MM.1S (cell line): ENCODE results near the gene HOXD11.

ENCODE experiments used
- DNase-seq: peaks from one replicate; pipeline ENCODE4 v3.0.0-alpha.2; 2015
- H2AFZ ChIP-seq: fragments of 300-600 bp; sonication (generic); 2 replicates; pipeline ENCODE4 v1.6.0; 2016; ENCODE audit warnings: antibody characterized with exemption, low read length
- H3F3A ChIP-seq: fragments of 300-600 bp; sonication (generic); 2 replicates; pipeline ENCODE4 v1.6.1; 2016; ENCODE audit warnings: mild to moderate bottlenecking, antibody characterized with exemption, low read length, moderate library complexity, mixed read lengths; ENCODE audit not compliant: insufficient read depth
- H3K27ac ChIP-seq: fragments of 300-600 bp; sonication (generic); 2 replicates; pipeline ENCODE4 v1.5.1; 2016; ENCODE audit warnings: mild to moderate bottlenecking, low read length
- H3K27me3 ChIP-seq: fragments of 300-600 bp; sonication (generic); replicated peaks from 2 replicates; pipeline ENCODE4 v1.6.0; 2016; ENCODE audit warnings: low read length; ENCODE audit not compliant: insufficient read depth
- H3K36me3 ChIP-seq: fragments of 300-600 bp; sonication (generic); replicated peaks from 2 replicates; pipeline ENCODE4 v1.6.1; 2016; ENCODE audit warnings: mild to moderate bottlenecking, low read length, mixed read lengths; ENCODE audit not compliant: insufficient read depth
- H3K4me1 ChIP-seq: fragments of 300-600 bp; sonication (generic); 2 replicates; pipeline ENCODE4 v1.6.1; 2016; ENCODE audit warnings: low read length, mixed read lengths
- H3K4me2 ChIP-seq: fragments of 300-600 bp; sonication (generic); 2 replicates; pipeline ENCODE4 v1.6.0; 2016; ENCODE audit warnings: low read depth, low read length
- H3K4me3 ChIP-seq: fragments of 300-600 bp; sonication (generic); 2 replicates; pipeline ENCODE4 v1.5.1; 2016; ENCODE audit warnings: low read length, mixed read lengths
- H3K79me2 ChIP-seq: fragments of 300-600 bp; sonication (generic); 2 replicates; pipeline ENCODE4 v1.6.1; 2016; ENCODE audit warnings: mixed run types, low read length, mixed read lengths
- H3K9ac ChIP-seq: fragments of 300-600 bp; sonication (generic); 2 replicates; pipeline ENCODE4 v1.6.1; 2016; ENCODE audit warnings: low read length, mixed read lengths
- H3K9me2 ChIP-seq: fragments of 300-600 bp; sonication (generic); replicated peaks from 2 replicates; pipeline ENCODE4 v1.6.1; 2016; ENCODE audit warnings: mild to moderate bottlenecking, low read length, mixed read lengths; ENCODE audit not compliant: insufficient read depth
- H3K9me3 ChIP-seq: fragments of 300-600 bp; sonication (generic); replicated peaks from 2 replicates; pipeline ENCODE4 v1.6.1; 2016; ENCODE audit warnings: mild to moderate bottlenecking, low read length, mixed read lengths; ENCODE audit not compliant: insufficient read depth
- H4K20me1 ChIP-seq: fragments of 300-600 bp; sonication (generic); 2 replicates; pipeline ENCODE4 v1.6.1; 2016; ENCODE audit warnings: mild to moderate bottlenecking, low read length, moderate library complexity, mixed read lengths; ENCODE audit not compliant: insufficient read depth
- CTCF ChIP-seq: fragments of 300-600 bp; sonication (generic); IDR thresholded peaks from 2 replicates; pipeline ENCODE4 v1.5.1; 2016; ENCODE audit warnings: antibody characterized with exemption, low read length, mixed read lengths
- EZH2 ChIP-seq: fragments of 300-600 bp; sonication (generic); optimal IDR thresholded peaks from 2 replicates; pipeline ENCODE3; 2017; ENCODE audit warnings: low read depth, mild to moderate bottlenecking, antibody characterized with exemption, low read length, mixed read lengths
- EZH2phosphoT487 ChIP-seq: fragments of 300-600 bp; sonication (generic); IDR thresholded peaks from 2 replicates; pipeline ENCODE4 v1.6.1; 2018; ENCODE audit warnings: antibody characterized with exemption, low read length

The HOXD11 gene

GRCh38 chr2:176137906-176138305, 30.8 kb downstream of the HOXD11 start:
- no peak overlapping the region for H3K9ac ChIP-seq
- H3K27ac ChIP-seq = no peak overlapping the region
- H4K20me1 ChIP-seq = no peaks in the 10 kb centered on the region
- no peak overlapping the region for H3K4me2 ChIP-seq
- H3K27me3 ChIP-seq = peaks cover 7% of the 10 kb centered on the region; the same call in 1 of the 2 replicates
- no peak overlapping the region for H2AFZ ChIP-seq
- no peaks in the 10 kb centered on the region for H3K79me2 ChIP-seq
- H3K9me2 ChIP-seq = no peaks in the 10 kb centered on the region
- H3K36me3 ChIP-seq = no peaks in the 10 kb centered on the region
- no peaks in the 10 kb centered on the region for H3K9me3 ChIP-seq
- no peak overlapping the region for H3K4me3 ChIP-seq
- TF ChIP-seq EZH2 (no peak), EZH2phosphoT487 (no peak), CTCF (no peak)
- no peak for DNase-seq
- H3F3A ChIP-seq = no peaks in the 10 kb centered on the region
- H3K4me1 ChIP-seq = peaks cover 13% of the 10 kb centered on the region

GRCh38 chr2:176138526-176138922, 31.4 kb downstream of the HOXD11 start:
- H4K20me1 ChIP-seq = no peaks in the 10 kb centered on the region
- H3K4me2 ChIP-seq = no peak overlapping the region
- no peak for TF ChIP-seq CTCF
- no peak for TF ChIP-seq EZH2
- no peak for TF ChIP-seq EZH2phosphoT487
- H3K36me3 ChIP-seq = no peaks in the 10 kb centered on the region
- H2AFZ ChIP-seq = no peak overlapping the region
- peaks cover 13% of the 10 kb centered on the region for H3K4me1 ChIP-seq
- no peak overlapping the region for H3K4me3 ChIP-seq
- H3K9me2 ChIP-seq = no peaks in the 10 kb centered on the region
- no peaks in the 10 kb centered on the region for H3K79me2 ChIP-seq
- no peak overlapping the region for H3K27ac ChIP-seq
- H3K9me3 ChIP-seq = no peaks in the 10 kb centered on the region
- no peaks in the 10 kb centered on the region for H3F3A ChIP-seq
- no peak for DNase-seq
- 0 out of 2 replicates have a peak, but pooled peaks cover 6% of the 10 kb centered on the region for H3K27me3 ChIP-seq
- no peak overlapping the region for H3K9ac ChIP-seq

GRCh38 chr2:176138923-176139660, 32.0 kb downstream of the HOXD11 start:
- H3F3A ChIP-seq = no peaks in the 10 kb centered on the region
- H3K27me3 ChIP-seq = 0 out of 2 replicates have a peak, but pooled peaks cover 6% of the 10 kb centered on the region
- no peaks in the 10 kb centered on the region for H3K79me2 ChIP-seq
- no peak overlapping the region for H3K27ac ChIP-seq
- no peak for DNase-seq
- TF ChIP-seq EZH2phosphoT487 = no peak
- TF ChIP-seq CTCF = no peak
- no peak for TF ChIP-seq EZH2
- H3K4me2 ChIP-seq = no peak overlapping the region
- no peaks in the 10 kb centered on the region for H3K36me3 ChIP-seq
- H4K20me1 ChIP-seq = no peaks in the 10 kb centered on the region
- H3K4me3 ChIP-seq = no peak overlapping the region
- no peak overlapping the region for H2AFZ ChIP-seq
- H3K9ac ChIP-seq = no peak overlapping the region
- peaks cover 13% of the 10 kb centered on the region for H3K4me1 ChIP-seq
- H3K9me3 ChIP-seq = no peaks in the 10 kb centered on the region
- H3K9me2 ChIP-seq = no peaks in the 10 kb centered on the region
